Progenitor cell of endocrine pancreas (in vitro differentiated cells): ENCODE results near the gene ACTR8. TPM values are rescaled to one million over a fixed set of nuclear protein-coding genes. Genes with fewer than 3 reads are reported as not detected.

Experiments used
- DNase-seq: peaks from one replicate; pipeline ENCODE4 v3.0.0; 2021; ENCODE audit warnings: low spot score; ENCODE audit not compliant: unreplicated experiment
- H3K27ac Mint-ChIP-seq: 2 replicates; pipeline ENCODE4 v1.8.0; 2021; ENCODE audit warnings: mild to moderate bottlenecking, moderate library complexity, mixed read lengths
- H3K27me3 Mint-ChIP-seq: 2 replicates; pipeline ENCODE4 v1.8.0; 2021; ENCODE audit warnings: mixed read lengths
- H3K36me3 Mint-ChIP-seq: 2 replicates; pipeline ENCODE4 v1.8.0; 2022; ENCODE audit warnings: mixed read lengths; ENCODE audit not compliant: insufficient read depth
- H3K4me1 Mint-ChIP-seq: 2 replicates; pipeline ENCODE4 v1.8.0; 2021; ENCODE audit warnings: low read depth, mixed read lengths
- H3K4me3 Mint-ChIP-seq: 2 replicates; pipeline ENCODE4 v1.8.0; 2021; ENCODE audit warnings: low read depth, mild to moderate bottlenecking, moderate library complexity, mixed read lengths
- H3K9me3 Mint-ChIP-seq: 2 replicates; pipeline ENCODE4 v1.8.0; 2021; ENCODE audit warnings: low read depth, mixed read lengths
- total RNA-seq: library from RNA; stranded (reverse); gene quantifications from 2 replicates; pipeline ENCODE4 v1.2.1, GENCODE V29; 2021
- TF ChIP-seq, protein P1 (sequence below): fragments of 200-600 bp; sonication (generic); IDR thresholded peaks from one replicate; pipeline ENCODE4 v1.5.0; 2021; ENCODE audit warnings: antibody characterized with exemption, mild to moderate bottlenecking; ENCODE audit not compliant: unreplicated experiment

ACTR8 gene
- total RNA-seq, 1 donor from 2014 or later = 60.8 TPM

DNA sequence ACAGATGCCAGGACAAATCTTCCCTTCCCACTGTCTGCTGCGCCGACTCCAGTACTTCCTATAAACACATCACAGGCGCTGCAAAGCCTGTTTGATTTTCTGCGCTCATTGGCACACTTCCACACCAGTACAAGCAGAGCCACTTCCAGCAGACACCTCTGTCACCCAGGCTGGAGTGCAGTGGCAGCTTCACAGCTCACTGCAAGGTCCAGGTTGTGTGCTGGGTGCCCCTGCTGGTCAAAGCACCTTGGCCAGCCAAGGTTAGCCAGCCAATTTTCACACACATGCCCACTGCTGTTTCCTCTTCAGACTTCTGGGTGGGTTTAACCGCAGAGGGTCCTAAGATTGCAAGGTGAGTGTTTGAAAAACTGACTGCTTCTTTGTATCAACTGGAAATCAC, 40.7 kb downstream of the ACTR8 start:
- TF ChIP-seq, protein P1, sequence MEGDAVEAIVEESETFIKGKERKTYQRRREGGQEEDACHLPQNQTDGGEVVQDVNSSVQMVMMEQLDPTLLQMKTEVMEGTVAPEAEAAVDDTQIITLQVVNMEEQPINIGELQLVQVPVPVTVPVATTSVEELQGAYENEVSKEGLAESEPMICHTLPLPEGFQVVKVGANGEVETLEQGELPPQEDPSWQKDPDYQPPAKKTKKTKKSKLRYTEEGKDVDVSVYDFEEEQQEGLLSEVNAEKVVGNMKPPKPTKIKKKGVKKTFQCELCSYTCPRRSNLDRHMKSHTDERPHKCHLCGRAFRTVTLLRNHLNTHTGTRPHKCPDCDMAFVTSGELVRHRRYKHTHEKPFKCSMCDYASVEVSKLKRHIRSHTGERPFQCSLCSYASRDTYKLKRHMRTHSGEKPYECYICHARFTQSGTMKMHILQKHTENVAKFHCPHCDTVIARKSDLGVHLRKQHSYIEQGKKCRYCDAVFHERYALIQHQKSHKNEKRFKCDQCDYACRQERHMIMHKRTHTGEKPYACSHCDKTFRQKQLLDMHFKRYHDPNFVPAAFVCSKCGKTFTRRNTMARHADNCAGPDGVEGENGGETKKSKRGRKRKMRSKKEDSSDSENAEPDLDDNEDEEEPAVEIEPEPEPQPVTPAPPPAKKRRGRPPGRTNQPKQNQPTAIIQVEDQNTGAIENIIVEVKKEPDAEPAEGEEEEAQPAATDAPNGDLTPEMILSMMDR = no peak
- DNase-seq = no peak
- peaks cover 8% of the 10 kb centered on the region for H3K36me3 Mint-ChIP-seq
- peaks cover 33% of the 10 kb centered on the region for H3K4me1 Mint-ChIP-seq
- no peak overlapping the region for H3K4me3 Mint-ChIP-seq
- H3K9me3 Mint-ChIP-seq = no peaks in the 10 kb centered on the region
- H3K27me3 Mint-ChIP-seq = no peaks in the 10 kb centered on the region
- no peak overlapping the region for H3K27ac Mint-ChIP-seq

DNA sequence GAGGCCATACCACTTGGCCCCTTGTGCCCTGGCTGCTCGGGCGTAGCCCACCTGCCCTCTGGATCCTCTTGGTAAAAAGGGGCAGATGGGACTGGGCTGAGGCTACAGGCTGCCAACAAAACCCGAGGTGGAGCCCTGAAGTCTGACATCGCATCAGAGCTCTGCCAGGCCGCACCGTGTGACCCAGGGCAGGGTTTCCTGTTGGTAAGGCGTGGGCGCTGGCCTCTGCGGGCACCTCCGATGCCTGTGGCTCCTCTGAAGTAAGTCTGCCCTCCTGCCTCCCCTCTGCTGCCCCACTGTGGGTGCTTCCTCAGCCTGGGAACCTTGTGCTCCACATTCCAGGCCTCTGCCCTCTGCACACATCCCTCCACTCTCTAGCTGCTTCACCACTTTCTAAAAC, 44.6 kb downstream of the ACTR8 start:
- Mint-ChIP-seq H3K9me3 (no peaks in the 10 kb centered on the region), H3K4me3 (no peak overlapping the region), H3K36me3 (peaks cover 23% of the 10 kb centered on the region), H3K27me3 (no peaks in the 10 kb centered on the region), H3K27ac (no peak overlapping the region), H3K4me1 (peaks cover 9% of the 10 kb centered on the region)
- TF ChIP-seq, protein P1 = no peak
- DNase-seq = no peak

DNA sequence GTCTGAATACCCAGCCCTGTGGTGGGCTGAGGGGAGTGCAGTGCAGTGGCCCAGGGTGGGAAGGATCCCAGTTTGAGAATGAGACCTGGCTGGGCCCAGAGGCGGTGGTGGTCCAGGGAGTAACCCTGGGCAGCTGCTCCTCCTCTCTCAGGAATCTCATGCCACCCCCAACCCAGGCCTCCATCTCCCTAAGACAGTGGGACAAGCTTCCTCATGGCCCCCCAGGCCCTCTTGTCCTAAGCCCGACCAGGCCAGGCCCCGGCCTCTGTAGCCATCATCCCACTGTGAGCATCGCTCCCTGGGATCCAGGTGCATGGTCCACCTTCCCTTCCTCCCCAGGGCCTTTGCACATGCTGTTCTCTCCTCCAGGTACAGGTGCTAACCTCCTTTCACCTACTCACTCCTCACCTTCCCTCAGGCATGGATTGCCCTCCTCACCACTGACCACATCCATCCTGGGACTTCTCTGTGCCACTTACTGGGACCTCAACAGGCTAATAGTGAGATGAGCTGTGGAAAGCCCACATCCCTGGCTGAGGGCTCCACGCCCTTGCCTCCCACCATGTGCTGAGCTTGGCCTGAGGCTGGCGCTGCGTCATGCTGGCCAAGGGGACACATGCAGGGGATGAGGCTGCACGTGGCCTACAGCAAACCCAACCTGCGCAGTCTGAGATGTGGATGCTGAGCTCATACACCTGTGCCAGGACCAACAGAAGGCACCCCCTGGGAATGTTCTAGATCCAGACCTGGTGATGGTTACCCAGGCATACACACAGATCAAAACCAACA, 45.7 kb downstream of the ACTR8 start:
- Mint-ChIP-seq H3K27me3 (no peaks in the 10 kb centered on the region), H3K4me1 (peaks cover 6% of the 10 kb centered on the region), H3K9me3 (no peaks in the 10 kb centered on the region), H3K27ac (no peak overlapping the region), H3K4me3 (no peak overlapping the region), H3K36me3 (peaks cover 23% of the 10 kb centered on the region)
- no peak for DNase-seq
- TF ChIP-seq, protein P1 = no peak

DNA sequence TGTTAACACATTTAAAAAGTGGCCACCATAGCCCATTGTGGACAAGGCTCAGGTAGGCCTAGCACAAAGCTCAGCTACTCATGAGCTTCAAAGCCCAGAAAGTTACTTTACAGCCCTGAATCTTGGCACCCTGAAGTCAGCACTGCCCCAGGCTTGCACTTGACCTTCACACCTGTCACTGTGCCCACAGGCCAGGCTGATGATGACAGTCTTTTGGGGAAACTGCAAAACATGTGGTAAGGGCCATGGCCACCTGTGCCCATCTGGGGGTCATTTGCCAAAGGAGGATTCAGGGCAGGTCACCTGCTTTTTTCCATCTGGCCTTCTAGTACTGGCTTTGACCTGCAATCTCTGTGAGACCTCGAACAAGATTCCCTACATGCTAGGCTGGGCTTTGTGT, 46.7 kb downstream of the ACTR8 start:
- no peaks in the 10 kb centered on the region for H3K9me3 Mint-ChIP-seq
- no peaks in the 10 kb centered on the region for H3K27me3 Mint-ChIP-seq
- peaks cover 25% of the 10 kb centered on the region for H3K36me3 Mint-ChIP-seq
- peaks cover 7% of the 10 kb centered on the region for H3K4me1 Mint-ChIP-seq
- H3K4me3 Mint-ChIP-seq = no peak overlapping the region
- TF ChIP-seq, protein P1 = no peak
- H3K27ac Mint-ChIP-seq = no peak overlapping the region
- no peak for DNase-seq

DNA sequence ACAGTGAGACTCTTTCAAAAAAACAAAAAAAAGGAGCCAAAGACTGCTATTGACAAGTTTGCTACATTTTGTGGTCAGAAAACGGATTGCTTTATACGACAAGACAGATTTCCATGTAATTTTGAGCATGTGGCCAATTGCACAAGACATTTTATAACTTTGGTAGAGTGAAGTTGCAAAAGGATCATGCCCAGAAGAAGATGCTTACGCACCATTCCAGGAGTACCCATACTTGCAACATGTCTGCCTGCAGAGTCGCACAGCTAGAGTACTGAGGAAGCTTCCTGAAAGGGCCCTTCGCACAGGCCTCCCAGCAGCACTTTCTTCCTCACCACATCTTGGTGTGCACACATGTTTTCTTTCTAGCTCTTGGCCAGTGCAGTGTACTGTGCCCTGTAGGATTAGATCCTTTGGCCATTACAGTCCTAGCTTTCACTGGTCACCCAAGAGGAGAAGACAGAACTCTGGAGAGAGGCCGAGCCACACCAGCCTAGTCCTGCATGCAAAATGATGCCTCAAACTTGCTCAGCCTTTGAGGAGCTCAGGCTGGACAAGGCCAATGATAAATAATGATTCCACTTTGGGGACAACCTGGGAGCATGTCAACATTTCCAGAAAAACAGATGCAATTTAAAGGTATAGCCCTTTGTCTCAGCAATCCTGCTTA, 47.4 kb downstream of the ACTR8 start:
- TF ChIP-seq, protein P1 = no peak
- no peak for DNase-seq
- H3K4me3 Mint-ChIP-seq = no peak overlapping the region
- peaks cover 23% of the 10 kb centered on the region for H3K36me3 Mint-ChIP-seq
- H3K27me3 Mint-ChIP-seq = no peaks in the 10 kb centered on the region
- no peaks in the 10 kb centered on the region for H3K9me3 Mint-ChIP-seq
- H3K4me1 Mint-ChIP-seq = peaks cover 7% of the 10 kb centered on the region
- no peak overlapping the region for H3K27ac Mint-ChIP-seq
